Subcutaneous abdominal adipose tissue (tissue), 5 donors: ENCODE results near the gene ZNF367.

ENCODE experiments used
- H3K27ac ChIP-seq: one replicate; pipeline ENCODE4 v1.7.0; 2013; ENCODE audit warnings: low read depth, mild to moderate bottlenecking, inconsistent platforms, low read length, moderate library complexity
- H3K27me3 ChIP-seq, 5 donors: one replicate each; pipeline ENCODE4 v1.7.0; 2013; ENCODE audit warnings: low read length in 5 of 5, inconsistent platforms in 1 of 5; ENCODE audit not compliant: control insufficient read depth in 5 of 5, insufficient read depth in 4 of 5
- H3K36me3 ChIP-seq, 5 donors: one replicate each; pipeline ENCODE4 v1.7.0; 2013; ENCODE audit warnings: low read length in 5 of 5; ENCODE audit not compliant: control insufficient read depth in 5 of 5, insufficient read depth in 5 of 5
- H3K4me1 ChIP-seq, 5 donors: one replicate each; pipeline ENCODE4 v1.7.0; 2013; ENCODE audit warnings: low read length in 5 of 5, mild to moderate bottlenecking in 3 of 5, moderate library complexity in 1 of 5; ENCODE audit not compliant: control insufficient read depth in 5 of 5, insufficient read depth in 5 of 5
- H3K4me3 ChIP-seq, 5 donors: one replicate each; pipeline ENCODE4 v1.7.0; 2013; ENCODE audit warnings: low read length in 5 of 5, low read depth in 1 of 5
- H3K9ac ChIP-seq, 5 donors: one replicate each; pipeline ENCODE4 v1.7.0; 2013; ENCODE audit warnings: low read length in 5 of 5, mild to moderate bottlenecking in 4 of 5, moderate library complexity in 3 of 5
- H3K9me3 ChIP-seq, 5 donors: one replicate each; pipeline ENCODE4 v1.7.0; 2013; ENCODE audit warnings: low read length in 5 of 5; ENCODE audit not compliant: control insufficient read depth in 5 of 5
- donor health status: healthy.
- donor health status: healthy.
- donor health status: healthy.
- donor health status: healthy.
- donor health status: healthy.

Gene ZNF367

GRCh38 chr9:96453625-96454024, 35.5 kb upstream of the ZNF367 start:
- no peak overlapping the region for H3K9ac ChIP-seq
- H3K27ac ChIP-seq, result no peak overlapping the region
- H3K27me3 ChIP-seq, result no peaks in the 10 kb centered on the region
- no peaks in the 10 kb centered on the region for H3K9me3 ChIP-seq
- H3K36me3 ChIP-seq, result no peaks in the 10 kb centered on the region
- peaks cover 0 to 18% (median 17%) of the 10 kb centered on the region in 5 donors for H3K4me1 ChIP-seq
- H3K4me3 ChIP-seq, result no peak overlapping the region

- peak overlapping the region; percentile 56 to 82 (median 70) for H3K9ac ChIP-seq
- no peak overlapping the region for H3K27ac ChIP-seq
- no peaks in the 10 kb centered on the region for H3K27me3 ChIP-seq
- H3K9me3 ChIP-seq, result no peaks in the 10 kb centered on the region
- H3K36me3 ChIP-seq, result no peaks in the 10 kb centered on the region
- peak overlapping the region; percentile 64 to 87 (median 75) for H3K4me3 ChIP-seq
- H3K4me1 ChIP-seq, result peaks cover 0 to 18% (median 17%) of the 10 kb centered on the region in 5 donors
These were observed 32.7 kb upstream of the ZNF367 start for GRCh38 chr9:96450613-96451528.

GRCh38 chr9:96449845-96450612, 31.9 kb upstream of the ZNF367 start, which contains the start of gene HABP4:
Gene HABP4, plus strand, starts transcription at chr9:96450169. Its CDS starts 111 bp downstream, at chr9:96450280.
- H3K4me1 ChIP-seq, result peaks cover 0 to 18% (median 17%) of the 10 kb centered on the region in 5 donors
- H3K9ac ChIP-seq, result peak within 1 kb of the TSS; percentile 56 to 82 (median 70)
- H3K36me3 ChIP-seq, result no peaks in the 10 kb centered on the region
- H3K27me3 ChIP-seq, result no peaks in the 10 kb centered on the region
- peak within 1 kb of the TSS; percentile 74 to 93 (median 83) for H3K4me3 ChIP-seq
- H3K9me3 ChIP-seq, result no peaks in the 10 kb centered on the region
- peak within 1 kb of the TSS; percentile 18 for H3K27ac ChIP-seq

- Histone ChIP-seq H3K9ac (peak overlapping the region in 2 of 5 donors; percentile 48 to 69), H3K27me3 (no peaks in the 10 kb centered on the region), H3K4me3 (peak overlapping the region; percentile 69 to 93 (median 75)), H3K9me3 (no peaks in the 10 kb centered on the region), H3K27ac (peak overlapping the region; percentile 18), H3K36me3 (no peaks in the 10 kb centered on the region), H3K4me1 (peaks cover 0 to 18% (median 17%) of the 10 kb centered on the region in 5 donors)
These were observed 31.3 kb upstream of the ZNF367 start for GRCh38 chr9:96449523-96449844.

GRCh38 chr9:96448546-96449170, 30.5 kb upstream of the ZNF367 start:
- Histone ChIP-seq H3K4me1 (peaks cover 0 to 18% (median 17%) of the 10 kb centered on the region in 5 donors), H3K9ac (no peak overlapping the region), H3K27me3 (no peaks in the 10 kb centered on the region), H3K4me3 (no peak overlapping the region), H3K27ac (no peak overlapping the region), H3K9me3 (no peaks in the 10 kb centered on the region), H3K36me3 (no peaks in the 10 kb centered on the region)

- Histone ChIP-seq H3K4me3 (no peak overlapping the region), H3K9me3 (no peaks in the 10 kb centered on the region), H3K27me3 (no peaks in the 10 kb centered on the region), H3K9ac (no peak overlapping the region), H3K27ac (no peak overlapping the region), H3K4me1 (peaks cover 0 to 18% (median 17%) of the 10 kb centered on the region in 5 donors), H3K36me3 (no peaks in the 10 kb centered on the region)
These were observed 29.2 kb upstream of the ZNF367 start for GRCh38 chr9:96447406-96447805.

- Histone ChIP-seq H3K9me3 (no peaks in the 10 kb centered on the region), H3K4me1 (no peaks in the 10 kb centered on the region), H3K36me3 (no peaks in the 10 kb centered on the region), H3K4me3 (no peak overlapping the region), H3K9ac (no peak overlapping the region), H3K27me3 (no peaks in the 10 kb centered on the region), H3K27ac (no peak overlapping the region)
These were observed 24.3 kb upstream of the ZNF367 start for GRCh38 chr9:96442491-96442890.

GRCh38 chr9:96441798-96442445, 23.8 kb upstream of the ZNF367 start:
- Histone ChIP-seq H3K4me3 (no peak overlapping the region), H3K27ac (no peak overlapping the region), H3K36me3 (no peaks in the 10 kb centered on the region), H3K27me3 (no peaks in the 10 kb centered on the region), H3K9ac (no peak overlapping the region), H3K4me1 (no peaks in the 10 kb centered on the region), H3K9me3 (no peaks in the 10 kb centered on the region)

GRCh38 chr9:96440671-96441199, 22.6 kb upstream of the ZNF367 start:
- H3K4me3 ChIP-seq, result no peak overlapping the region

More at GRCh38 chr9:96440671-96441199, 22.6 kb upstream of the ZNF367 start:
- Histone ChIP-seq H3K36me3 (no peaks in the 10 kb centered on the region), H3K9ac (no peak overlapping the region), H3K4me1 (no peaks in the 10 kb centered on the region), H3K27me3 (no peaks in the 10 kb centered on the region), H3K9me3 (no peaks in the 10 kb centered on the region), H3K27ac (no peak overlapping the region)
